BJ (cell line): ENCODE results near the gene IGSF6. TPM values are rescaled to one million over a fixed set of nuclear protein-coding genes. Genes with fewer than 3 reads are reported as not detected.
"Not testable (repeated sequence)": the region's sequence is repeated elsewhere in the genome, so short reads cannot be mapped to it uniquely, and the experiment has no call there.

Source experiments
- CTCF ChIA-PET: fragments of 350-600 bp; formaldehyde crosslinking; extraction: SDS; loops from one replicate; lab custom pipeline; 2021; ENCODE audit warnings: antibody characterized with exemption, inconsistent platforms; lab: Yijun Ruan, JAX
- POLR2A ChIA-PET: fragments of 300-600 bp; sonication (Branson Sonifier 250); formaldehyde crosslinking; extraction: SDS; loops from one replicate; lab custom pipeline; 2021; ENCODE audit warnings: antibody characterized with exemption; lab: Charles Lee
- DNase-seq: peaks from one replicate; pipeline ENCODE4 v3.0.0-alpha.2; 2011; ENCODE audit warnings: low read depth
- H3K27me3 ChIP-seq: 2 replicates; pipeline ENCODE4 v1.6.0; 2011; ENCODE audit warnings: low read length; ENCODE audit not compliant: control insufficient read depth, insufficient read depth
- H3K36me3 ChIP-seq: 2 replicates; pipeline ENCODE4 v1.5.1; 2011; ENCODE audit warnings: low read length; ENCODE audit not compliant: control insufficient read depth, insufficient read depth
- H3K4me3 ChIP-seq: 2 replicates; pipeline ENCODE4 v1.5.1; 2011; ENCODE audit warnings: low read depth, mild to moderate bottlenecking, control low read depth, low read length
- polyA plus RNA-seq: library from polyadenylated mRNA; depleted of rRNA; stranded (reverse); fragments of >200 nt; gene quantifications from 2 replicates; pipeline ENCODE4 v1.2.3, GENCODE V29; 2011
- TF ChIP-seq, protein P1 (sequence below): IDR thresholded peaks from 2 replicates; pipeline ENCODE4 v1.5.1; 2011; ENCODE audit warnings: low read depth, mild to moderate bottlenecking, control low read depth, inconsistent platforms, low read length, moderate library complexity; ENCODE audit not compliant: insufficient read depth

The IGSF6 gene
- polyA plus RNA-seq, 1 experiment = not detected

DNA sequence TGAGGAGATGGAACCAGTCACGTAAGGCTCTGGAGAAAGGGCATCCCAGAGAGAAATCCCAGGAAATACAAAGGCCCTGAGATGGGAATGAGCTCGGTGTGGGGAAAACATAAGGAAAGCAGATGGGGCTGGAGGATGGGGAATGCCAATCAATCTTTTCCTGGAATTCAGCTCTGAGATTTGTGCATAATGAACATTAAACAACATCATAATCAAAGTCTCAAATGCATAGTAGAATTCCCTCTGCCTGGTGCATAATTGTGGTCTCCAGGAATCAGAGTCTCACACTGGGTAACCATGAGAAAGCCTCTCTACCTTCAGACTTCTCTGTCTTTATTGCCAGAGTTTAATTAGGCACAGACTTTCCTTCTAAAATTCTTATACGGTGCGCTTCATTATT lies 42.2 kb upstream of the IGSF6 start:
- CTCF ChIA-PET = interaction anchor here (3.1 kb wide), 1 partner anchor 14 kb away, joined by 13 read pairs; no protein-coding TSS in a partner anchor
- Histone ChIP-seq H3K27me3 (peaks cover 2% of the 10 kb centered on the region; the same call in 1 of the 2 replicates), H3K36me3 (no peaks in the 10 kb centered on the region), H3K4me3 (no peak overlapping the region)
- no peak for DNase-seq
- TF ChIP-seq, protein P1, sequence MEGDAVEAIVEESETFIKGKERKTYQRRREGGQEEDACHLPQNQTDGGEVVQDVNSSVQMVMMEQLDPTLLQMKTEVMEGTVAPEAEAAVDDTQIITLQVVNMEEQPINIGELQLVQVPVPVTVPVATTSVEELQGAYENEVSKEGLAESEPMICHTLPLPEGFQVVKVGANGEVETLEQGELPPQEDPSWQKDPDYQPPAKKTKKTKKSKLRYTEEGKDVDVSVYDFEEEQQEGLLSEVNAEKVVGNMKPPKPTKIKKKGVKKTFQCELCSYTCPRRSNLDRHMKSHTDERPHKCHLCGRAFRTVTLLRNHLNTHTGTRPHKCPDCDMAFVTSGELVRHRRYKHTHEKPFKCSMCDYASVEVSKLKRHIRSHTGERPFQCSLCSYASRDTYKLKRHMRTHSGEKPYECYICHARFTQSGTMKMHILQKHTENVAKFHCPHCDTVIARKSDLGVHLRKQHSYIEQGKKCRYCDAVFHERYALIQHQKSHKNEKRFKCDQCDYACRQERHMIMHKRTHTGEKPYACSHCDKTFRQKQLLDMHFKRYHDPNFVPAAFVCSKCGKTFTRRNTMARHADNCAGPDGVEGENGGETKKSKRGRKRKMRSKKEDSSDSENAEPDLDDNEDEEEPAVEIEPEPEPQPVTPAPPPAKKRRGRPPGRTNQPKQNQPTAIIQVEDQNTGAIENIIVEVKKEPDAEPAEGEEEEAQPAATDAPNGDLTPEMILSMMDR = no peak
- POLR2A ChIA-PET = no interaction called here

DNA sequence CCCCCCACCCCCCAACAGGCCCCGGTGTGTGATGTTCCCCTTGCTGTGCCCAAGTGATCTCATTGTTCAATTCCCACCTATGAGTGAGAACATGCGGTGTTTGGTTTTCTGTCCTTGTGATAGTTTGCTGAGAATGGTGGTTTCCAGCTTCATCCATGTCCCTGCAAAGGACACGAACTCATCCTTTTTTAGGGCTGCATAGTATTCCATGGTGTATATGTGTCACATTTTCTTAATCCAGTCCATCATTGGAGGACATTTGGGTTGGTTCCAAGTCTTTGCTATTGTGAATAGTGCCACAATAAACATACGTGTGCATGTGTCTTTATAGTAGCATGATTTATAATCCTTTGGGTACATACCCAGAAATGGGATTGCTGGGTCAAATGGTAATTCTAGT lies 38.6 kb upstream of the IGSF6 start:
- H3K36me3 ChIP-seq, H3K4me3 ChIP-seq, DNase-seq, POLR2A ChIA-PET, H3K27me3 ChIP-seq: not testable (repeated sequence)
- CTCF ChIA-PET = interaction anchor here (0.7 kb wide), 1 partner anchor 33 kb away, joined by 3 read pairs; no protein-coding TSS in a partner anchor

DNA sequence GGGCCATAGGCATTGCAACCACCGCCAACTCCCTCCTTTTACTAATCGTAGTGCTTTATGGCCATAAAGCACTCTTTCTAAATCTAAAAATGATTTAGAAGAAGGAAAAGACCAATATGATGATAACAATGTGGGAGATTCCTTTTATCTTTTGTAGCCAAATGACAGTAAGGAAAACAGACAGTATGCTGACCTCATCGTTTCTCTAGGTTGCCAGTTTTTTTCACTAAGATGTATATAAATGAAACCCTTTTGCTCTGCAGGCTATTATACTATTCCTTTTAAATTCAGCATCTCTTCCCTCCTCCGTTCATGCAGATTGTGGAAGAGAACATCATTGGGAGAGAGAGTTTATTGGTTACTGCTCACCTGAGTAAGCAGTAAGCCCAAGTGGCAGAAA lies 36.7 kb upstream of the IGSF6 start:
- ChIA-PET CTCF (no interaction called here), POLR2A (no interaction called here)
- Histone ChIP-seq H3K36me3 (no peaks in the 10 kb centered on the region), H3K4me3 (no peak overlapping the region), H3K27me3 (no peaks in the 10 kb centered on the region; the same call in 1 of the 2 replicates)
- TF ChIP-seq, protein P1 = no peak
- no peak for DNase-seq

DNA sequence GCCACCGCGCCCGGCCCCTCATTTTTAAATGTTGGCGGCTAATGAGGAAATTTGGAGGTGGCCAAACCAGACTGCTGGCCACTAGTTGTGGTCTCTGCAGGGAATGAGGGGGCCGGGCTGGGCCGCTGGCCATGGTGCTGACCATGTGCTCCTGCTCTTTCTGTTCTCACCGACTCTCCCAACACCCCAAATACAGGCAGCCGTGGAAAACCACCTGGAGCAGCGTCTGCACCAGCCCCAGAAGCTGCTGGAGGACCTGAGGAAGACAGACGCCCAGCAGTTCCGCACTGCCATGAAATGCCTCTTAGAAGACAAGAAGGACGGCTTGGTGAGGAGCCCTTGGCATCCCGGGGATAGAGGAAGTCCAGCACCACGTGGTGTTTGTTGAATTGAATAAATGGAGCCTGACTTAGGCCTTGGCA lies 32.6 kb upstream of the IGSF6 start:
- Histone ChIP-seq H3K36me3 (no peaks in the 10 kb centered on the region), H3K4me3 (no peak overlapping the region), H3K27me3 (no peaks in the 10 kb centered on the region; the same call in 1 of the 2 replicates)
- TF ChIP-seq, protein P1 = no peak
- ChIA-PET CTCF (interaction anchor here (0.6 to 1.5 kb wide), 4 partner anchors 14 to 102 kb away, joined by 3 to 6 read pairs (median 3); no protein-coding TSS in a partner anchor), POLR2A (no interaction called here)
- DNase-seq = no peak

DNA sequence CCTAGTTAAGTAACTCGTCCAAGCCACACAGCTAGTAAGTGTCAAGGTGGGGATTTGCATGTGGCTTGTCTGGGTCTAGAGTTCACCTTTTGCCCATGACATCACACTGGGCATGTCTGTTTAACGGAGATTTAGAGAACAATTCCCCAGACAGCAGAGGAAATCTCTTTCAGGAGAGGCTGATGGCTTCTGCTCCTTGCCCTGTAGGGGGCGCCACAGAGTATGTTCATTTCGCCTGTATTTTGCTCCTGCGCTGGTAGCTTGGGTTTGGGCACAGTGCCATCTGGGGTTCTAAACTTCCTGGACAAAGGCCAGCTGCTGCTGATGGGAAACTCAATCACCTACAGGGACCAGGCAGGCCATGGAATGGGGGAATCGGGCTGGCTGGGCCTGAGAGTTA lies 31.8 kb upstream of the IGSF6 start:
- ChIA-PET POLR2A (no interaction called here), CTCF (interaction anchor here (0.6 to 1.5 kb wide), 4 partner anchors 13 to 102 kb away, joined by 3 to 6 read pairs (median 3); no protein-coding TSS in a partner anchor)
- Histone ChIP-seq H3K4me3 (no peak overlapping the region), H3K27me3 (no peaks in the 10 kb centered on the region; the same call in 1 of the 2 replicates), H3K36me3 (no peaks in the 10 kb centered on the region)
- DNase-seq = no peak
- TF ChIP-seq, protein P1 = peak; percentile 49

DNA sequence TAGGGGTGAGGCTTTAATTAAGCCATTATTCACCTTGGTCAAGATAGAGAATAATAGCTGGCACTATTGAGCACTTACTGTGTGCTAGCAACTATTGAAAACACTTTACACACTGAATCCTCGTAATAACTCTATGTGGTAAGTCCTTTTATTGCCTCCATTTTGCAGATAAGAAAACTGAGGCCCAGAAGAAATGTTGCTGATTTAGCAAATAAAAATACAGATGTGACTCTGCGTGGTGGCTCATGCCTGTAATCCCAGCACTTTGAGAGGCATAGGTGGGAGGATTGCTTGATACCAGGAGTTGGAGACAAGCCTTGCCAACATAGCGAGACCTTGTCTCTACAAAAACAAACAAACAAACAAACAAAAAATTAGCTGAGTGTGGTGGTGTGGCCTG lies 30.8 kb upstream of the IGSF6 start:
- Histone ChIP-seq H3K4me3 (no peak overlapping the region), H3K27me3 (no peaks in the 10 kb centered on the region; the same call in 1 of the 2 replicates), H3K36me3 (no peaks in the 10 kb centered on the region)
- ChIA-PET CTCF (interaction anchor here (1.0 to 1.5 kb wide), 2 partner anchors 15 to 26 kb away, joined by 3 to 5 read pairs; no protein-coding TSS in a partner anchor), POLR2A (no interaction called here)
- DNase-seq = no peak
- TF ChIP-seq, protein P1 = no peak

DNA sequence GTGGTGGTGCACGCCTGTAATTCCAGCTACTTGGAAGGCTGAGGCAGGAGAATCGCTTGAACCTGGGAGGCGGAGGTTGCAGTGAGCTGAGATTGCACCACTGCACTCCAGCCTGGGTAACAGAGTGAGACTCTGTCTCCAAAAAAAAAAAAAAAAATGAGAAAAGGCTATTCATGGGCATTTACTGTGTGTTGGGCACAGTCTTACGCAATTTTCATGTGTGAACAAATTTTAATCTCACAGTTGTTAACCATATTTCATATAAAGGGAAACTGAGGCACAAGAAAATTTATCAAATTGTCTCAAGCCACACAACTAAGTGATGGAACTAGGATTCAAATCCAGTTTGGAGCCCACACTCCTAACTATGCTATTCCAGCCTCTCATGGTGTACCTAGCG lies 28.3 kb upstream of the IGSF6 start:
- DNase-seq, POLR2A ChIA-PET, H3K4me3 ChIP-seq, H3K36me3 ChIP-seq, H3K27me3 ChIP-seq: not testable (repeated sequence)
- CTCF ChIA-PET = interaction anchor here (1.6 kb wide), 1 partner anchor 27 kb away, joined by 3 read pairs; no protein-coding TSS in a partner anchor

DNA sequence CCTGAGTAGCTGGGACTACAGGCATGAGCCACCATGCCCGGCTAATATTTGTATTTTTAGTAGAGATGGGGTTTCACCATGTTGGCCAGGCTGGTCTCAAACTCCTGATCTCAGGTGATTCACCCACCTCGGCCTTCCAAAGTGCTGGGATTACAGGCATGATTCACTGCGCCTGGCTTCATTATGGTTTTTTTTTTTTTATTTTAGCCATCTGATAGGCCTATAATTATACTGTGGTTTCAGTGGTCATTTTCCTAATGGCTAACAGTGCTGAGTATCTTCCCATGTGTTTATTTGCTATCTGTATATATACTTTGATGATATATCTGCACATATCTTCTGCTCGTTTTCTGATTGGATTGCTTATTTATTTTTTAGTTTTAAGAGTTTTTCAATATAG lies 22.0 kb upstream of the IGSF6 start:
- POLR2A ChIA-PET, H3K27me3 ChIP-seq, DNase-seq, CTCF ChIA-PET, H3K4me3 ChIP-seq, H3K36me3 ChIP-seq: not testable (repeated sequence)
